Stimulated activated CD8-positive, alpha-beta memory T cell treated with anti-CD3 and anti-CD28 coated beads, Interleukin-12 subunit alpha, Interleukin-12 subunit beta, amount 100 ng/mL, for 24 hours (primary cell): ENCODE results near the gene HMCN1.

Source experiments
- DNase-seq: peaks from one replicate; pipeline ENCODE4 v3.0.0-alpha.2; 2020; ENCODE audit errors: extremely low read depth

The HMCN1 gene

GRCh38 chr1:186240436-186240835 lies 506.2 kb downstream of the HMCN1 start:
- no peak for DNase-seq
